CD8-positive, alpha-beta memory T cell (primary cell): ENCODE measurements around the gene TRIM67. TPM values are rescaled to one million over a fixed set of nuclear protein-coding genes. Genes with fewer than 3 reads are reported as not detected.
A peak's percentile ranks its signal among the peaks of the same experiment; 100 is the strongest.

ENCODE experiments used
- CTCF ChIA-PET: fragments of 350-600 bp; sonication (Branson Sonifier 250); formaldehyde crosslinking; loops from one replicate; lab custom pipeline; 2021; ENCODE audit warnings: antibody characterized with exemption; lab: Charles Lee
- POLR2A ChIA-PET: fragments of 350-600 bp; sonication (Branson Sonifier 250); formaldehyde crosslinking; loops from one replicate; lab custom pipeline; 2021; ENCODE audit warnings: antibody characterized with exemption; lab: Charles Lee
- DNase-seq, 5 donors: peaks; one replicate each; pipeline versions ENCODE4 v3.0.0 to v3.0.0-alpha.2; 2020 to 2022; ENCODE audit warnings: mixed read lengths in 1 of 5
- H3K27ac ChIP-seq: one replicate; pipeline ENCODE4 v1.7.0; 2013; ENCODE audit warnings: low read depth, mild to moderate bottlenecking, low read length, moderate library complexity
- H3K27me3 ChIP-seq: 2 replicates; pipeline ENCODE4 v1.7.0; 2013; ENCODE audit warnings: low read length, mild to moderate bottlenecking; ENCODE audit not compliant: insufficient read depth, poor library complexity, severe bottlenecking
- H3K36me3 ChIP-seq: 2 replicates; pipeline ENCODE4 v1.7.0; 2013; ENCODE audit warnings: mild to moderate bottlenecking, low read length, moderate library complexity; ENCODE audit not compliant: insufficient read depth
- H3K4me1 ChIP-seq: 2 replicates; pipeline ENCODE4 v1.7.0; 2013; ENCODE audit warnings: mild to moderate bottlenecking, low read length, moderate library complexity; ENCODE audit not compliant: insufficient read depth
- H3K4me3 ChIP-seq: 2 replicates; pipeline ENCODE4 v1.7.0; 2013; ENCODE audit warnings: mild to moderate bottlenecking, low read length
- H3K9me3 ChIP-seq: 2 replicates; pipeline ENCODE4 v1.7.0; 2013; ENCODE audit warnings: mild to moderate bottlenecking, low read length
- H3K27ac Mint-ChIP-seq, 8 donors: one replicate each; pipeline ENCODE4 v1.8.0; 2020 to 2021; ENCODE audit warnings: mixed read lengths in 8 of 8, mild to moderate bottlenecking in 6 of 8, inconsistent platforms in 3 of 8, moderate library complexity in 3 of 8
- H3K27me3 Mint-ChIP-seq, 2 donors: one replicate each; pipeline ENCODE4 v1.8.0; 2020 to 2021; ENCODE audit warnings: mixed read lengths in 2 of 2, mild to moderate bottlenecking in 1 of 2, moderate library complexity in 1 of 2
- H3K36me3 Mint-ChIP-seq, 3 donors: one replicate each; pipeline ENCODE4 v1.8.0; 2020 to 2021; ENCODE audit warnings: mixed read lengths in 3 of 3, inconsistent platforms in 1 of 3, mild to moderate bottlenecking in 1 of 3
- H3K4me1 Mint-ChIP-seq, 3 donors: one replicate each; pipeline ENCODE4 v1.8.0; 2020 to 2021; ENCODE audit warnings: mixed read lengths in 3 of 3, inconsistent platforms in 1 of 3, mild to moderate bottlenecking in 1 of 3
- H3K4me3 Mint-ChIP-seq, 7 donors: one replicate each; pipeline ENCODE4 v1.8.0; 2020 to 2021; ENCODE audit warnings: mixed read lengths in 7 of 7, mild to moderate bottlenecking in 6 of 7, moderate library complexity in 4 of 7, inconsistent platforms in 2 of 7
- H3K9me3 Mint-ChIP-seq, 5 donors: one replicate each; pipeline ENCODE4 v1.8.0; 2020 to 2022; ENCODE audit warnings: mixed read lengths in 5 of 5, mild to moderate bottlenecking in 3 of 5, moderate library complexity in 2 of 5, inconsistent platforms in 1 of 5
- polyA plus RNA-seq: library from polyadenylated mRNA; unstranded; fragments of 300-500 nt; fragmentation: Illumina TruSeq; gene quantifications from one replicate; pipeline ENCODE4 v1.2.3, GENCODE V29; 2021
- total RNA-seq, 2 experiments: library from RNA; stranded (reverse); gene quantifications; one replicate each; pipeline ENCODE4 v1.2.3, GENCODE V29; 2021

Gene TRIM67
- total and polyA plus RNA-seq, 3 experiments from 2014 or later: not detected

- H3K4me1 ChIP-seq: no peaks in the 10 kb centered on the region
- ChIA-PET CTCF (no interaction called here), POLR2A (no interaction called here)
- Mint-ChIP-seq H3K27ac (no peak overlapping the region), H3K27me3 (peaks cover 50 to 73% of the 10 kb centered on the region in 2 donors), H3K4me1 (peaks cover 0 to 20% (median 0%) of the 10 kb centered on the region in 3 donors), H3K36me3 (no peaks in the 10 kb centered on the region), H3K4me3 (peak overlapping the region in 2 of 7 donors; percentile 14 to 77), H3K9me3 (peaks cover 0 to 2% (median 0%) of the 10 kb centered on the region in 5 donors)
- H3K27me3 ChIP-seq: peaks cover 20% of the 10 kb centered on the region
- no peaks in the 10 kb centered on the region for H3K36me3 ChIP-seq
- H3K27ac ChIP-seq: no peak overlapping the region
- H3K4me3 ChIP-seq: no peak overlapping the region
- no peaks in the 10 kb centered on the region for H3K9me3 ChIP-seq
- no peak for DNase-seq
These were observed 777 bp upstream of the TRIM67 start for GRCh38 chr1:231160895-231161666.

- Histone ChIP-seq H3K4me3 (no peak overlapping the region), H3K36me3 (no peaks in the 10 kb centered on the region), H3K27me3 (peaks cover 16% of the 10 kb centered on the region), H3K27ac (no peak overlapping the region), H3K4me1 (no peaks in the 10 kb centered on the region), H3K9me3 (no peaks in the 10 kb centered on the region)
- peaks cover 0 to 1% (median 0%) of the 10 kb centered on the region in 5 donors for H3K9me3 Mint-ChIP-seq
- peaks cover 0 to 20% (median 0%) of the 10 kb centered on the region in 3 donors for H3K4me1 Mint-ChIP-seq
- no peak overlapping the region for H3K27ac Mint-ChIP-seq
- ChIA-PET CTCF (no interaction called here), POLR2A (no interaction called here)
- H3K4me3 Mint-ChIP-seq: no peak overlapping the region
- H3K27me3 Mint-ChIP-seq: peaks cover 41 to 71% of the 10 kb centered on the region in 2 donors
- no peaks in the 10 kb centered on the region for H3K36me3 Mint-ChIP-seq
- DNase-seq: peak in 2 of 5 donors; percentile 9 to 21
These were observed 575 bp downstream of the TRIM67 start for GRCh38 chr1:231162297-231162969.

- H3K36me3 ChIP-seq: no peaks in the 10 kb centered on the region
- Mint-ChIP-seq H3K9me3 (no peaks in the 10 kb centered on the region), H3K4me1 (peaks cover 0 to 20% (median 0%) of the 10 kb centered on the region in 3 donors), H3K27me3 (peaks cover 40 to 70% of the 10 kb centered on the region in 2 donors), H3K4me3 (no peak overlapping the region), H3K36me3 (no peaks in the 10 kb centered on the region), H3K27ac (no peak overlapping the region)
- H3K27ac ChIP-seq: no peak overlapping the region
- H3K9me3 ChIP-seq: no peaks in the 10 kb centered on the region
- ChIA-PET POLR2A (no interaction called here), CTCF (no interaction called here)
- no peak for DNase-seq
- H3K4me1 ChIP-seq: no peaks in the 10 kb centered on the region
- H3K27me3 ChIP-seq: peaks cover 16% of the 10 kb centered on the region
- no peak overlapping the region for H3K4me3 ChIP-seq
These were observed 1.3 kb downstream of the TRIM67 start for GRCh38 chr1:231162970-231163829.

GRCh38 chr1:231163830-231164427, 2.1 kb downstream of the TRIM67 start:
- no peak overlapping the region for H3K27ac ChIP-seq
- DNase-seq: no peak
- peaks cover 16% of the 10 kb centered on the region for H3K27me3 ChIP-seq
- H3K4me3 ChIP-seq: no peak overlapping the region
- peak overlapping the region in 4 of 7 donors; percentile 17 to 69 (median 32) for H3K4me3 Mint-ChIP-seq
- H3K9me3 ChIP-seq: no peaks in the 10 kb centered on the region
- H3K27me3 Mint-ChIP-seq: peaks cover 35 to 71% of the 10 kb centered on the region in 2 donors
- no peaks in the 10 kb centered on the region for H3K36me3 Mint-ChIP-seq
- peak overlapping the region in 1 of 8 donors; percentile 28 for H3K27ac Mint-ChIP-seq
- peaks cover 0 to 20% (median 0%) of the 10 kb centered on the region in 3 donors for H3K4me1 Mint-ChIP-seq
- POLR2A ChIA-PET: no interaction called here
- no peaks in the 10 kb centered on the region for H3K9me3 Mint-ChIP-seq
- CTCF ChIA-PET: no interaction called here
- no peaks in the 10 kb centered on the region for H3K4me1 ChIP-seq
- no peaks in the 10 kb centered on the region for H3K36me3 ChIP-seq

GRCh38 chr1:231165371-231165770, 3.5 kb downstream of the TRIM67 start:
- Histone ChIP-seq H3K9me3 (no peaks in the 10 kb centered on the region), H3K4me1 (no peaks in the 10 kb centered on the region), H3K27me3 (peaks cover 7% of the 10 kb centered on the region), H3K27ac (no peak overlapping the region), H3K36me3 (no peaks in the 10 kb centered on the region), H3K4me3 (no peak overlapping the region)
- ChIA-PET POLR2A (interaction anchor here (0.6 kb wide), 1 partner anchor 66 kb away, joined by 3 read pairs; no protein-coding TSS in a partner anchor), CTCF (no interaction called here)
- H3K9me3 Mint-ChIP-seq: no peaks in the 10 kb centered on the region
- H3K27ac Mint-ChIP-seq: no peak overlapping the region
- H3K27me3 Mint-ChIP-seq: peaks cover 24 to 58% of the 10 kb centered on the region in 2 donors
- H3K36me3 Mint-ChIP-seq: no peaks in the 10 kb centered on the region
- peaks cover 0 to 20% (median 0%) of the 10 kb centered on the region in 3 donors for H3K4me1 Mint-ChIP-seq
- no peak overlapping the region for H3K4me3 Mint-ChIP-seq
- DNase-seq: no peak

- no peak overlapping the region for H3K27ac Mint-ChIP-seq
- DNase-seq: no peak
- POLR2A ChIA-PET: no interaction called here
- peaks cover 0 to 12% (median 0%) of the 10 kb centered on the region in 3 donors for H3K4me1 Mint-ChIP-seq
- no peak overlapping the region for H3K4me3 ChIP-seq
- H3K36me3 Mint-ChIP-seq: no peaks in the 10 kb centered on the region
- H3K9me3 Mint-ChIP-seq: no peaks in the 10 kb centered on the region
- no peak overlapping the region for H3K27ac ChIP-seq
- peaks cover 6% of the 10 kb centered on the region for H3K27me3 ChIP-seq
- no peaks in the 10 kb centered on the region for H3K4me1 ChIP-seq
- H3K9me3 ChIP-seq: no peaks in the 10 kb centered on the region
- peaks cover 26 to 57% of the 10 kb centered on the region in 2 donors for H3K27me3 Mint-ChIP-seq
- H3K4me3 Mint-ChIP-seq: no peak overlapping the region
- H3K36me3 ChIP-seq: no peaks in the 10 kb centered on the region
- CTCF ChIA-PET: no interaction called here
These were observed 4.5 kb downstream of the TRIM67 start for GRCh38 chr1:231166398-231166797.

GRCh38 chr1:231170875-231171274, 9.0 kb downstream of the TRIM67 start:
- Histone ChIP-seq H3K27me3 (no peaks in the 10 kb centered on the region), H3K4me1 (no peaks in the 10 kb centered on the region), H3K36me3 (no peaks in the 10 kb centered on the region), H3K9me3 (no peaks in the 10 kb centered on the region), H3K27ac (no peak overlapping the region), H3K4me3 (no peak overlapping the region)
- POLR2A ChIA-PET: no interaction called here
- Mint-ChIP-seq H3K27ac (no peak overlapping the region), H3K36me3 (no peaks in the 10 kb centered on the region), H3K9me3 (no peaks in the 10 kb centered on the region), H3K4me3 (no peak overlapping the region), H3K27me3 (peaks cover 22 to 48% of the 10 kb centered on the region in 2 donors), H3K4me1 (no peaks in the 10 kb centered on the region)
- CTCF ChIA-PET: no interaction called here
- DNase-seq: no peak
